WERI-Rb-1 (cell line): ENCODE measurements around the gene PIK3C2G.

Experiments
- DNase-seq: peaks from one replicate; pipeline ENCODE4 v3.0.0-alpha.2; 2020
- H3K27ac ChIP-seq: fragments of 250-450 bp; sonication (Bioruptor Pico); 2 replicates; pipeline ENCODE4 v1.5.1; 2020; ENCODE audit warnings: mild to moderate bottlenecking, moderate library complexity
- H3K27me3 ChIP-seq: fragments of 250-450 bp; sonication (Bioruptor Pico); 2 replicates; pipeline ENCODE4 v1.5.1; 2021; ENCODE audit warnings: mild to moderate bottlenecking, low read depth, moderate library complexity; ENCODE audit not compliant: insufficient read depth, severe bottlenecking
- H3K36me3 ChIP-seq: fragments of 250-450 bp; sonication (Bioruptor Pico); 2 replicates; pipeline ENCODE4 v1.5.1; 2020; ENCODE audit warnings: mild to moderate bottlenecking, moderate library complexity
- H3K4me3 ChIP-seq: 2 replicates; pipeline ENCODE4 v1.5.1; 2011; ENCODE audit warnings: low read depth, mild to moderate bottlenecking, control low read depth, low read length
- H3K9me3 ChIP-seq: fragments of 250-450 bp; sonication (Bioruptor Pico); 2 replicates; pipeline ENCODE4 v1.5.1; 2021; ENCODE audit warnings: mild to moderate bottlenecking, moderate library complexity; ENCODE audit not compliant: severe bottlenecking
- TF ChIP-seq, protein P1 (sequence below): IDR thresholded peaks from 2 replicates; pipeline ENCODE4 v1.5.1; 2011; ENCODE audit warnings: low read depth, mild to moderate bottlenecking, control low read depth, inconsistent platforms, low read length

PIK3C2G gene

DNA sequence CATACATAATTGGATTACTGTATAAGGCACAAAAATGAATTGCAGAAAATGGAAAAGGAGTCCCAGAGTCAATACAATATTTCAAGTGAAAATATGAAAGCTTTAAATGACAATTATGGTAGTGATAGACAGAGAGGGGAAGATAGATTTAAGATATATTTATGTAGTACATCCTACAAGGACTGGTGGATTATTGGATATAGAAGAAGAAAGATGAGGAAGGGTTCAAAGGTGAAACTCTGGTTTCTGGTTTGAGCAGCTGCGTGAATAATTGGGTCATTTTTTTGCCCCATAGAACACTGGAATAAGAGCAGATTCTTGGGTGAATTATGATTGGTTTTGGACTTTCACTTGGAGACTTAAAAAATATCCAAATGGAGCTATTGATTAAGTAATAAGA lies 19.4 kb downstream of the PIK3C2G start:
- Histone ChIP-seq H3K27me3 (no peaks in the 10 kb centered on the region), H3K36me3 (no peaks in the 10 kb centered on the region), H3K4me3 (no peak overlapping the region), H3K27ac (no peak overlapping the region), H3K9me3 (no peaks in the 10 kb centered on the region)
- TF ChIP-seq, protein P1, sequence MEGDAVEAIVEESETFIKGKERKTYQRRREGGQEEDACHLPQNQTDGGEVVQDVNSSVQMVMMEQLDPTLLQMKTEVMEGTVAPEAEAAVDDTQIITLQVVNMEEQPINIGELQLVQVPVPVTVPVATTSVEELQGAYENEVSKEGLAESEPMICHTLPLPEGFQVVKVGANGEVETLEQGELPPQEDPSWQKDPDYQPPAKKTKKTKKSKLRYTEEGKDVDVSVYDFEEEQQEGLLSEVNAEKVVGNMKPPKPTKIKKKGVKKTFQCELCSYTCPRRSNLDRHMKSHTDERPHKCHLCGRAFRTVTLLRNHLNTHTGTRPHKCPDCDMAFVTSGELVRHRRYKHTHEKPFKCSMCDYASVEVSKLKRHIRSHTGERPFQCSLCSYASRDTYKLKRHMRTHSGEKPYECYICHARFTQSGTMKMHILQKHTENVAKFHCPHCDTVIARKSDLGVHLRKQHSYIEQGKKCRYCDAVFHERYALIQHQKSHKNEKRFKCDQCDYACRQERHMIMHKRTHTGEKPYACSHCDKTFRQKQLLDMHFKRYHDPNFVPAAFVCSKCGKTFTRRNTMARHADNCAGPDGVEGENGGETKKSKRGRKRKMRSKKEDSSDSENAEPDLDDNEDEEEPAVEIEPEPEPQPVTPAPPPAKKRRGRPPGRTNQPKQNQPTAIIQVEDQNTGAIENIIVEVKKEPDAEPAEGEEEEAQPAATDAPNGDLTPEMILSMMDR: no peak
- no peak for DNase-seq

DNA sequence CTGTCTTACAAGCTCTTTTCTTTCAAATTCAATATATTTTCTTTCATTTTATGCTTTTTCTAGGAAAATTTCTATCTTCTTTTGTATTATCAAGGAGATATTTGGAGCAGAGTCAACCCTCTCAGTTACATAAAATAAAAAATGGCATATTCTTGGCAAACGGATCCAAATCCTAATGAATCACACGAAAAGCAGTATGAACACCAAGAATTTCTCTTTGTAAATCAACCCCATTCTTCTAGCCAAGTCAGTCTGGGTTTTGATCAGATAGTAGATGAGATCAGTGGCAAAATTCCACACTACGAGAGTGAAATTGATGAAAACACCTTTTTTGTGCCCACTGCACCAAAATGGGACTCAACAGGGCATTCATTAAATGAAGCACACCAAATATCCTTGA lies 20.6 kb downstream of the PIK3C2G start:
- Histone ChIP-seq H3K4me3 (no peak overlapping the region), H3K36me3 (no peaks in the 10 kb centered on the region), H3K27me3 (no peaks in the 10 kb centered on the region), H3K9me3 (no peaks in the 10 kb centered on the region), H3K27ac (no peak overlapping the region)
- DNase-seq: no peak
- TF ChIP-seq, protein P1: no peak

DNA sequence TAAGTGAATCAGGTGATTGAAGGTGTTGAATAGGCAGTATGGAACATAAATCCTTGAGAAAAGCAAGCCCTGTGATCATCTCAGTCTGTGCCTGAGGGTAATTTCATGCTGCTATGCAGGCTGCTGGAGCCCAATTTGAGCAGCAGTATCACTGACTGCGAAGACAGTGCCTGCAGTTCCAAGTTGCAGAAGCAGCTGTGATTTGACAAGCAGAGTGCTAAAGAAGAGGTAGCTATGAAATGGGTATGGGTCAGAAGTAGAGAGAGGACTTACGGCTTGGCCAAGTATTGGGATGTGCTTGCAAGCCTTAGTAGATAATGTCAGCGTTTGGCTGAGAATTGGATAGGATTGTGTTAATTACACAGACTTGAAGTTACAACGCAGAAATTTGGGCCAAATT lies 22.5 kb downstream of the PIK3C2G start:
- no peaks in the 10 kb centered on the region for H3K36me3 ChIP-seq
- H3K27ac ChIP-seq: no peak overlapping the region
- no peaks in the 10 kb centered on the region for H3K9me3 ChIP-seq
- no peak overlapping the region for H3K4me3 ChIP-seq
- H3K27me3 ChIP-seq: no peaks in the 10 kb centered on the region
- TF ChIP-seq, protein P1: no peak
- no peak for DNase-seq

DNA sequence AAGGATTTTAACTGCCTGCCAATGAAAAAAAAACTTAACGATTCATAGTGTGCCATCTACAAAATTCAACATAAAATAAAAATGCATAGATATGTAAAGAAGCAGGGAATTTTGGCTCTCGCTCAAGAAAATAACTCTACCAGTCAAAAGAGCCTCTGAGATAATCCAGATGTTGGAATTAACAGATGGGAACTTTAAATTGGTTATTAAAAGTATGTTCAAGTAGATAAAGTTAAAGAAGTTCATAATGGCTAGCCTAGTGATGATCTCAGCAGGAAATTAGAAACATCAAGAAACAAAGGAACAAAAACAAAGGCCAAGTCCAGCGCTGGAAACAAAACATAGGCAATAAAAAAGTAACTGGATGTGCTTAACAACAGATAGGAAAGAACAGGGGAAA lies 23.1 kb downstream of the PIK3C2G start:
- Histone ChIP-seq H3K27ac (no peak overlapping the region), H3K4me3 (no peak overlapping the region), H3K9me3 (no peaks in the 10 kb centered on the region), H3K27me3 (no peaks in the 10 kb centered on the region), H3K36me3 (no peaks in the 10 kb centered on the region)
- no peak for DNase-seq
- TF ChIP-seq, protein P1: no peak

DNA sequence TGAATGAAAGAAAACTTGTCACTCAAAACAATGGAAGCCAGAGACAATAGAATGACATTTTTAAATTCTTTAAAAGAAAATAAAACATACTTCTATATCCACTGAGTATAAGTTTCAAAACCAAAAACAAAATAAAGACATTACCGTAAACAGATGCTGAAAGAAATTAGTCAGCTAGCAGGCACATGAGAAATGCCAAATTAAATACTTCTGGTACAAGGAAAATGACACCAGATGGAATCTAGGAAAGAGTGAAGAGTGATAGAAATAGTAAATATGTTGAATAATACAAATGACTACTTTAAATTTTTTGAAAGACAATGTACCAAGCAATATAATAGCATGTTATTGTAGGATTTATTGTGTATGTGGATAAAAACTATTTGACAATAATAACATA lies 23.8 kb downstream of the PIK3C2G start:
- Histone ChIP-seq H3K27me3 (no peaks in the 10 kb centered on the region), H3K36me3 (no peaks in the 10 kb centered on the region), H3K4me3 (no peak overlapping the region), H3K9me3 (no peaks in the 10 kb centered on the region), H3K27ac (no peak overlapping the region)
- DNase-seq: no peak
- TF ChIP-seq, protein P1: no peak

DNA sequence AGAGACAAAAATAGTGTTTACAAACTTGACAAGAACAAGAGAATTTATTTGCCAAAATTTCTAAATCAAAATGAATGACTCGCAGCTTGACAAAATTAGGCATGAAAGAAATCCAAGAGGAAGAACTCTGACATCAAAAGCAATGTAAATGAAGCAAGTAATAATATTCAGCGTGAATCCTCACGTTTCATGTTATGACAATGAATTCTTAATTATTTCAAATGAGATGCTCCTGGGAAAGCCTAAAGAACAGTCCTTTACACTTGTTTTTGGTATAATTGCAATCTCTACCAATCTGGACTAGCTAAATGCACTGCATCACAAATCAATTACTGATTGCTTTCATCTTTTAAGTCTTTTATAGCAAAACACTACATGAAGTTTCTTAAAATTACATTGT lies 29.1 kb downstream of the PIK3C2G start:
- Histone ChIP-seq H3K27me3 (no peaks in the 10 kb centered on the region), H3K9me3 (no peaks in the 10 kb centered on the region), H3K27ac (no peak overlapping the region), H3K4me3 (no peak overlapping the region), H3K36me3 (no peaks in the 10 kb centered on the region)
- DNase-seq: no peak
- TF ChIP-seq, protein P1: no peak
